GM18508 (cell line): ENCODE measurements around the gene BANF2.
"Not testable (repeated sequence)": the region's sequence is repeated elsewhere in the genome, so short reads cannot be mapped to it uniquely, and the experiment has no call there.

Experiments used
- ATAC-seq: cut with Tn5 transposase; IDR thresholded peaks from one replicate; pipeline ENCODE4 v1.9.1; 2021; ENCODE audit warnings: moderate number of reproducible peaks; ENCODE audit not compliant: insufficient read depth, unreplicated experiment

Gene BANF2

DNA sequence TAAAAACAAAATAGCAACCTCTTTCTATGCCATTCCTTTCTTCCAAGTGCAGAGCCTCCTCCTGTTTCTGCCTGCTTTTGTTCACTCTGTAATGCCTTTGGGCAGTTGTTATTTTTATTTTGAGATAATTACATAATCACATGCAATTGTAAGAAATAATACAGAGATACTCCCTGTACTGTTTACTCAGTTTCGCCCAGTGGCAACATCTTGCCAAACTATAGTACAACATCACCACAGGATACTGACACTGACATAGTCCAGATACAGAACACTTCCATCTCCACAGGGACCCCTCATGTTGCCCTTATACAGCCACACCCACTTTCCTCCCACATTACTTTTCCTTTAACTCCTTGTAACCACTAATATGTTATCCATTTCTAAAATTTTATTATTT lies 59.7 kb downstream of the BANF2 start:
- ATAC-seq: no peak

DNA sequence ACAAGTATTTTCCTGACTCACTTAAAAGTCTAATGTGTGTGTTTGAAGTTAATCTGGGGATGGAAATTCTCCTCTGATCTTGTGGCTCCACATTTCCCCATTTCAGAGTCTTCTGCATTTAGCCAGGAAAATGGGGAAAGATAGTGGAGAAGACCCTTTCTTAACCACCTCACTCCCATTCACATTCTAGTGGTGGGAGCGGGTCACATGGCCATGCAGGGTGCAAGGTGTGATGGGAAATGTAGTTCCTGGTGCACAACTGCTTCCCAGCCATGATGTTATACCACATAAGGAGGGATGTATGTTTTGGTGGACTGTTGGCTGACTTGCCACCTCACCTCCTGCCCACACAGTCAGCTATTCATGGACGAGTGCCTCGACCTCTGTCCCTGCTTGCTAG lies 61.8 kb downstream of the BANF2 start:
- no peak for ATAC-seq

DNA sequence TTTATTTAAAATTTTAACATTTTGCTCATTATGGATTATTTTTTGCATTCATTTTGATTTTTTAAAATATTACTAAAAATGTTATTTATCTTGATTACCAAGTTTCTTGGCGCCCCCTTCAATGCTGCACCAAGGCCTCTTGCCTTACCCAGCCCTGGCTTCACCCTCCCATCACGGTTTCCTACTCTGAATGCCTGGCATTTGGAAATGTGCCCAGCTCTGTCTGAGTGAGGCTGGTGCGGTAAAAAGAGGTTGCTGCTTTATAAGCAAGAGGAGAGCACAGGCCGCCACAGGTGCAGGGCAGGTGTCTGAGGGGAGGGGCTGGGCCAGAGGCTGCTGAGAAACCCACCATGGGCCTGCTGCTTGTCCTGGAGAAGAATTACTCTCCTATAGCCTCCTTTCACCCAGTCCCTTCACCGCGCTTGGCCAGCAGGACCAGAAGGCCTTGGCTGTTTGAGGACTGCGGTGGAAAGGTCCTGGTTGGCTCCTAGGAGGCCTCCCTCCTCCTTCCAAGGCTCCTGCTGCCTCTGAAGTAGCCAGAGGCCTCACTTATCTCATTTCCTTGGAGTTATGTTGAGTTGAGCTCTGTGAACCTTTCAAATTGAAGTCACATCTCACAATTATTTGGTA lies 62.6 kb downstream of the BANF2 start:
- no peak for ATAC-seq

- ATAC-seq: no peak
Observed at GRCh38 chr20:17762873-17763557, 63.2 kb downstream of the BANF2 start.

DNA sequence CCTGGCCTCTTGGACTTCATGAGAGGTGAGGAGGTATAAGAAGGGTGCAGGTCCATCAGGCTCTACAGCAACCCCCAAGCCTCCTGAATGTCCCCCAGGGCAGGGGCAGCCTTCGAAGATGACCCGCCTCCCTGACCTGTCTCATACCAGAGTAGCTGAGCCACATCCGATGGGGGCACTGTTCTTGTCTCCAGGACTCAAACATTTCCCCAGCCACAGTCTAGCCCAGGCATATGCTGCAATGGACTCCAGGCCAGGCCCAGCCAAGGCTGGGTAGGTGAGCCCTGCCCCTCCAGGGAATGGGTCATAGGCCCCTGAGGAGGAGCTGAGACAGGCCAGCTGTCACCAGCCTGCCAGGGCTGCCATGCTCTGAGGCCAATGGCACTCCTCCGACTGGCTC lies 65.3 kb downstream of the BANF2 start:
- no peak for ATAC-seq

- no peak for ATAC-seq
Observed at GRCh38 chr20:17765584-17765983, 65.8 kb downstream of the BANF2 start.

DNA sequence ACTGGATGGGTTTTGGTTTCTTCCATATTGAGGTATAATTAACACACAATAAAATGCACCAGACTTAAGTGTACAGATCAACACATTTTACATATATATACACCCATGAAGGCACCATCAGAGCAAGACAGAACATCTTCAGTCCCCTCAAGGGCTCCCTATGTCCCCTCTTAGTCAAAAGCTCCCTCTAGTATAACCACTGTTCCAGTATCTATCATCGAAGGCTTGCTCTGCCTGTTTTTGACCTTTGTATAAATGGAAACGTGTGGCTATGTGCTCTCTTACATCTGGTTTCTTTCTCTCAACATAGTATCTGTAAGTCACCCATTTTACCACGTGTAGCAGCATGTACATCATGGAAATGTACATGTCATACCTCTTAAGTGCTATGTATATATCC lies 66.5 kb downstream of the BANF2 start:
- no peak for ATAC-seq

- ATAC-seq: no peak
Observed at GRCh38 chr20:17767624-17768023, 67.9 kb downstream of the BANF2 start.

- no peak for ATAC-seq
Observed at GRCh38 chr20:17768271-17768670, 68.5 kb downstream of the BANF2 start.

DNA sequence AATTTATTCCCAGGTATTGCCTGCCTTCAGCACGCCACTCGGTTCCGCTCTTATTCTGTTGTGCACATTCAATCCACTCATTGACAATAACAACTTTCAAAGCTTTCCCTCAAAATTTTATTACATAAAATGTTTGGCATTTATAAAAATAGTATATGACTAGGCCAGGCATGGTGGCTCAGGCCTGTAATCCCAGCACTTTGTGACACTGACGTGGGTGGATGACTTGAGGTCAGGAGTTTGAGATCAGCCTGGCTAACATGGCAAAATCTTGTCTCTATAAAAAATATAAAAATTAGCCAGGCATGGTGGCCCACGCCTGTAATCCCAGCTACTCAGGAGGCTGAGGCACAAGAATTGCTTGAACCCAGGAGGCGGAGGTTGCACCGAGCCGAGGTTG lies 70.0 kb downstream of the BANF2 start:
- not testable (repeated sequence) for ATAC-seq

GRCh38 chr20:17771206-17772004 lies 71.6 kb downstream of the BANF2 start:
- no peak for ATAC-seq

- no peak for ATAC-seq
Observed at GRCh38 chr20:17772005-17772343, 72.2 kb downstream of the BANF2 start.

DNA sequence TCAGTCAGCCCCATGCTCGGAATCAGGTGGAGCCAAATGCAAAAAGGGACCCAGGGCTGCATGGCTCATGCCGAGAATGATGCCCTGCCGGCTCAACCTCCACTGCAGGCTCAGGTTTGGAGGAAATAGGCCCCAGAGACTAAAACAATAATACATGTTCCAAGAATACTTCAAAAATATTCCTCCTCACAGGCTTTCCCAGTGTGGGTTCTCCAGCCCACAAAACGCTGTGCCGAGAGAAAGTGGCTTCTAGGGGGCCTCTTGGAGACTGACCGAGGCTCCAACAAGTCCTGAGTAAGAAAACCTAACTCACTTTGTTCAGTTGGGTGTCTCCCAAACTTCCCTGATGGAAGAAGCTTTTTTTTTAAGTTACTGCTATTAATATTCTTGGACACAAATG lies 73.9 kb downstream of the BANF2 start:
- ATAC-seq: no peak

GRCh38 chr20:17775600-17775999 lies 75.8 kb downstream of the BANF2 start:
- ATAC-seq: no peak

- ATAC-seq: no peak
Observed at GRCh38 chr20:17776551-17776950, 76.8 kb downstream of the BANF2 start.

DNA sequence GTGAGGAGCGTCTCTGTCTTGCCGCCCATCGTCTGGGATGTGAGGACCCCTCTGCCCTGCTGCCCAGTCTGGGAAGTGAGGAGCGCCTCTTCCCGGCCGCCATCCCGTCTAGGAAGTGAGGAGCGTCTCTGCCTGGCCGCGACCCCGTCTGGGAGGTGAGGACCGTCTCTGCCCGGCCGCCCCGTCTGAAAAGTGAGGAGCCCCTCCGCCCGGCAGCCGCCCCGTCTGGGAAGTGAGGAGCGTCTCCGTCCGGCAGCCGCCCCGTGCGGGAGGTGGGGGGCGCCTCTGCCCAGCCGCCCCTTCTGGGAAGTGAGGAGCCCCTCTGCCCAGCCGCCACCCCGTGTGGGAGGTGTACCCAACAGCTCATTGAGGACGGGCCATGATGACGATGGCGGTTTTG lies 79.2 kb downstream of the BANF2 start:
- ATAC-seq: not testable (repeated sequence)

GRCh38 chr20:17782768-17783167 lies 83.0 kb downstream of the BANF2 start:
- no peak for ATAC-seq

DNA sequence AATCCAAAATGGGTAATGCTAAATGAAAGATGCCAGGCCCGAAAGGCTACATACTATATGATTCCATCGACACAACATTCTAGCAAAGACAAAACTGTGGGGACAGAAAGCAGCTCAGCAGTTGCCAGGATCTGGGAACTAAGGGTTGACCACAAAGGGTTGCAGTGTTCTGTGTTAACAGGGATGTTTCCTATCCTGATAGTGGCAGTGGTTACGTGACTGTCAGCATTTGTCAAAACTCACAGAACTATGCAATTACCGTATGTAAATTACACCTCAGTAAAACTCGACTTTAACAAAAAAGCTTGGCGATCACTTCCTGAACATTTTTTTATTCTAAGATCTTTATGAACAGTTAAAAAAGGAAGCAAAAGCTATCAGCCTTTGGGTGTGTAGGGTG lies 83.9 kb downstream of the BANF2 start:
- ATAC-seq: no peak

DNA sequence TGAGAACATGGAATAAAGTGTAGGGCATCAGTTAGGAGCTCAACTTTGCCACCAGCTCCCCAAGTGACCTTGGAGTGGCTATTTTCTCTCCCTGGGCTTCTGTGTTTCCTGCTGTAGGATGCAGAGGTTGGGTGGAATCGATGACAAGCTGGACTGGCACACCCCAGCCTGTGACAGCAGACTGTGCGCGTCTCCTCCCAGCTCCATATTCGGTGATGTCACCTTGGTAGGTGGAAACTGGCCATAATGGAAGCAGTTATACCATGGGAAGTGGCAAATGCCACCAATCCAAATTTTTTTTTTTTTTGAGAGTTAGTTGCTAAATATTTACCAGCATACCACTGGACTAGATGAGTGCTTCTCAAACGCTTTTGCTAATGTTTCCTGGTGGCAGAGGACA lies 85.2 kb downstream of the BANF2 start:
- ATAC-seq: no peak
